Kidney capillary endothelial cell (primary cell): ENCODE results near the gene TMEM218.
"Not testable (repeated sequence)": the region's sequence is repeated elsewhere in the genome, so short reads cannot be mapped to it uniquely, and the experiment has no call there.

Source experiments
- DNase-seq: peaks from one replicate; pipeline ENCODE4 v3.0.0-alpha.2; 2018; ENCODE audit warnings: low spot score

TMEM218 gene

GRCh38 chr11:125090151-125090550, 21.3 kb downstream of the TMEM218 start:
- DNase-seq: not testable (repeated sequence)

GRCh38 chr11:125089481-125089880, 21.9 kb downstream of the TMEM218 start:
- DNase-seq: not testable (repeated sequence)

- DNase-seq: no peak
Observed at GRCh38 chr11:125088576-125089455, 22.6 kb downstream of the TMEM218 start.

GRCh38 chr11:125088123-125088522, 23.3 kb downstream of the TMEM218 start:
- DNase-seq: no peak

GRCh38 chr11:125086633-125087296, 24.7 kb downstream of the TMEM218 start:
- DNase-seq: no peak

GRCh38 chr11:125085301-125086081, 25.9 kb downstream of the TMEM218 start:
- no peak for DNase-seq

- DNase-seq: no peak
Observed at GRCh38 chr11:125084761-125085231, 26.6 kb downstream of the TMEM218 start.

- DNase-seq: no peak
Observed at GRCh38 chr11:125084057-125084416, 27.4 kb downstream of the TMEM218 start.

GRCh38 chr11:125083312-125084056, 27.9 kb downstream of the TMEM218 start:
- DNase-seq: no peak

GRCh38 chr11:125082611-125083311, 28.7 kb downstream of the TMEM218 start:
- peak; percentile 78 for DNase-seq

- DNase-seq: no peak
Observed at GRCh38 chr11:125082040-125082439, 29.4 kb downstream of the TMEM218 start.

GRCh38 chr11:125081098-125081798, 30.2 kb downstream of the TMEM218 start:
- no peak for DNase-seq

- DNase-seq: no peak
Observed at GRCh38 chr11:125080531-125080911, 30.9 kb downstream of the TMEM218 start.

- no peak for DNase-seq
Observed at GRCh38 chr11:125079878-125080530, 31.4 kb downstream of the TMEM218 start.

- DNase-seq: no peak
Observed at GRCh38 chr11:125079151-125079877, 32.1 kb downstream of the TMEM218 start.

GRCh38 chr11:125078516-125079140, 32.8 kb downstream of the TMEM218 start:
- DNase-seq: no peak

- DNase-seq: no peak
Observed at GRCh38 chr11:125078016-125078415, 33.4 kb downstream of the TMEM218 start.

- DNase-seq: no peak
Observed at GRCh38 chr11:125076378-125076945, 35.0 kb downstream of the TMEM218 start.
